Measurements from ENCODE around the gene SPATA31C2.

- TF ChIP-seq, protein P1, sequence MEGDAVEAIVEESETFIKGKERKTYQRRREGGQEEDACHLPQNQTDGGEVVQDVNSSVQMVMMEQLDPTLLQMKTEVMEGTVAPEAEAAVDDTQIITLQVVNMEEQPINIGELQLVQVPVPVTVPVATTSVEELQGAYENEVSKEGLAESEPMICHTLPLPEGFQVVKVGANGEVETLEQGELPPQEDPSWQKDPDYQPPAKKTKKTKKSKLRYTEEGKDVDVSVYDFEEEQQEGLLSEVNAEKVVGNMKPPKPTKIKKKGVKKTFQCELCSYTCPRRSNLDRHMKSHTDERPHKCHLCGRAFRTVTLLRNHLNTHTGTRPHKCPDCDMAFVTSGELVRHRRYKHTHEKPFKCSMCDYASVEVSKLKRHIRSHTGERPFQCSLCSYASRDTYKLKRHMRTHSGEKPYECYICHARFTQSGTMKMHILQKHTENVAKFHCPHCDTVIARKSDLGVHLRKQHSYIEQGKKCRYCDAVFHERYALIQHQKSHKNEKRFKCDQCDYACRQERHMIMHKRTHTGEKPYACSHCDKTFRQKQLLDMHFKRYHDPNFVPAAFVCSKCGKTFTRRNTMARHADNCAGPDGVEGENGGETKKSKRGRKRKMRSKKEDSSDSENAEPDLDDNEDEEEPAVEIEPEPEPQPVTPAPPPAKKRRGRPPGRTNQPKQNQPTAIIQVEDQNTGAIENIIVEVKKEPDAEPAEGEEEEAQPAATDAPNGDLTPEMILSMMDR (IDR thresholded peaks at IDR 0.05): no peak
- no peak for TF ChIP-seq POLR2A (IDR thresholded peaks at IDR 0.05)
- no peak for TF ChIP-seq POLR2AphosphoS5 (IDR thresholded peaks at IDR 0.05)
These were observed 31.4 kb upstream of the SPATA31C2 start for GRCh38 chr9:88169700-88170099.
